Hematopoietic multipotent progenitor cell treated with erythropoietin and hydrocortisone succinate and interleukin-3 and kit ligand, for 15 days (in vitro differentiated cells): Measurements from ENCODE around the gene TMEM132C.

ENCODE experiments used
- DNase-seq: peaks from one replicate; pipeline ENCODE4 v3.0.0-alpha.2; 2015; ENCODE audit warnings: low spot score

TMEM132C gene

GRCh38 chr12:128612150-128612850 is 345.3 kb downstream of the TMEM132C start:
- no peak for DNase-seq

- no peak for DNase-seq
These were observed 347.0 kb downstream of the TMEM132C start for GRCh38 chr12:128613837-128614590.

- no peak for DNase-seq
These were observed 350.4 kb downstream of the TMEM132C start for GRCh38 chr12:128617304-128617833.

- no peak for DNase-seq
These were observed 352.3 kb downstream of the TMEM132C start for GRCh38 chr12:128619263-128619662.

- no peak for DNase-seq
These were observed 354.3 kb downstream of the TMEM132C start for GRCh38 chr12:128621304-128621703.

- no peak for DNase-seq
These were observed 356.8 kb downstream of the TMEM132C start for GRCh38 chr12:128623748-128624147.

- DNase-seq = no peak
These were observed 359.9 kb downstream of the TMEM132C start for GRCh38 chr12:128626808-128627320.

- no peak for DNase-seq
These were observed 360.7 kb downstream of the TMEM132C start for GRCh38 chr12:128627659-128628058.

- no peak for DNase-seq
These were observed 363.0 kb downstream of the TMEM132C start for GRCh38 chr12:128629979-128630378.

GRCh38 chr12:128637642-128638606 is 371.0 kb downstream of the TMEM132C start:
- no peak for DNase-seq

GRCh38 chr12:128639089-128639488 is 372.1 kb downstream of the TMEM132C start:
- DNase-seq = no peak

- no peak for DNase-seq
These were observed 376.2 kb downstream of the TMEM132C start for GRCh38 chr12:128643155-128643554.

GRCh38 chr12:128644664-128645296 is 377.8 kb downstream of the TMEM132C start:
- DNase-seq = peak; percentile 3

GRCh38 chr12:128649902-128650301 is 382.9 kb downstream of the TMEM132C start:
- DNase-seq = no peak

GRCh38 chr12:128652136-128652751 is 385.3 kb downstream of the TMEM132C start:
- DNase-seq = no peak

GRCh38 chr12:128654468-128654867 is 387.5 kb downstream of the TMEM132C start:
- no peak for DNase-seq

- no peak for DNase-seq
These were observed 390.4 kb downstream of the TMEM132C start for GRCh38 chr12:128657378-128657777.

GRCh38 chr12:128660532-128661225 is 393.7 kb downstream of the TMEM132C start:
- DNase-seq = no peak

- no peak for DNase-seq
These were observed 394.2 kb downstream of the TMEM132C start for GRCh38 chr12:128661226-128661569.

GRCh38 chr12:128662101-128662500 is 395.1 kb downstream of the TMEM132C start:
- no peak for DNase-seq
